GM12878 (cell line): Measurements from ENCODE around the gene BMPR1B. TPM values are rescaled to one million over a fixed set of nuclear protein-coding genes. Genes with fewer than 3 reads are reported as not detected.

Experiments used
- ATAC-seq: fragments of 200-7000 bp; cut with Tn5 transposase; 3 replicates; pipeline ENCODE4 v1.9.1; 2020; ENCODE audit warnings: mild to moderate bottlenecking, moderate library complexity
- BruUV-seq: library from RNA; stranded (reverse); fragments of 400-500 nt; replicated peaks from 2 replicates; lab custom pipeline; 2021; lab: Mats Ljungman, UMichigan
- CTCF ChIA-PET: fragments of 300-600 bp; sonication (Branson Sonifier 250); formaldehyde crosslinking; extraction: SDS; loops from one replicate; lab custom pipeline; 2021; ENCODE audit warnings: inconsistent platforms; lab: Yijun Ruan, JAX
- POLR2A ChIA-PET: fragments of 350-600 bp; formaldehyde crosslinking; extraction: SDS; loops from one replicate; lab custom pipeline; 2021; ENCODE audit warnings: inconsistent platforms; lab: Charles Lee
- RAD21 ChIA-PET: fragments of 300-600 bp; sonication (Branson Sonifier 250); formaldehyde crosslinking; loops from one replicate; lab custom pipeline; 2023; ENCODE audit warnings: antibody characterized with exemption; ENCODE audit not compliant: unreplicated experiment; lab: Charles Lee
- SMC1A ChIA-PET: fragments of 300-600 bp; sonication (Branson Sonifier 250); formaldehyde crosslinking; loops from one replicate; lab custom pipeline; 2023; ENCODE audit not compliant: unreplicated experiment, uncharacterized antibody; lab: Charles Lee
- DNase-seq: peaks from one replicate; pipeline ENCODE4 v3.0.0-alpha.2; 2011; ENCODE audit warnings: low read depth, low spot score
- FAIRE-seq: peaks from 3 replicates; lab custom pipeline; 2011; peaks lifted over from hg19 to GRCh38; lab: Jason Lieb, UNC
- H2AFZ ChIP-seq: 2 replicates; pipeline ENCODE4 v1.6.0; 2011; ENCODE audit warnings: low read depth, low read length, control low read depth; ENCODE audit not compliant: control insufficient read depth
- H3K27ac ChIP-seq: 2 replicates; pipeline ENCODE4 v1.5.1; 2011; ENCODE audit warnings: control low read depth; ENCODE audit not compliant: control insufficient read depth, insufficient read depth
- H3K27me3 ChIP-seq, 2 experiments: replicated peaks in 1 of 2; 2 replicates each; pipeline versions ENCODE4 v1.6.0 to v1.6.1; 2011; ENCODE audit warnings: low read length in 1 of 2; ENCODE audit not compliant: control insufficient read depth in 2 of 2, insufficient read depth in 2 of 2
- H3K36me3 ChIP-seq, 2 experiments: 2 replicates each; pipeline ENCODE4 v1.5.1; 2011; ENCODE audit warnings: low read length in 1 of 2; ENCODE audit not compliant: control insufficient read depth in 2 of 2, insufficient read depth in 2 of 2
- H3K4me1 ChIP-seq: 2 replicates; pipeline ENCODE4 v1.6.1; 2011; ENCODE audit warnings: mild to moderate bottlenecking, low read length, moderate library complexity, mixed read lengths; ENCODE audit not compliant: control insufficient read depth, insufficient read depth
- H3K4me2 ChIP-seq: 2 replicates; pipeline ENCODE4 v1.6.0; 2011; ENCODE audit warnings: control low read depth; ENCODE audit not compliant: control insufficient read depth, insufficient read depth
- H3K4me3 ChIP-seq: fragments of 200-600 bp; sonication (generic); 2 replicates; pipeline ENCODE4 v1.5.1; 2016
- H3K79me2 ChIP-seq: 2 replicates; pipeline ENCODE4 v1.6.0; 2011; ENCODE audit warnings: low read length; ENCODE audit not compliant: control insufficient read depth, insufficient read depth
- H3K9ac ChIP-seq: 2 replicates; pipeline ENCODE4 v1.8.0; 2011; ENCODE audit warnings: low read length, control low read depth, mixed read lengths; ENCODE audit not compliant: control insufficient read depth, insufficient read depth
- H3K9me3 ChIP-seq: replicated peaks from 3 replicates; pipeline ENCODE4 v1.5.1; 2011; ENCODE audit warnings: mild to moderate bottlenecking, low read length; ENCODE audit not compliant: control insufficient read depth, insufficient read depth
- H4K20me1 ChIP-seq: 2 replicates; pipeline ENCODE4 v1.6.0; 2011; ENCODE audit not compliant: control insufficient read depth, insufficient read depth
- BHLHE40 ChIP-seq, 2 experiments: fragments of 450-650 bp in 1 of 2; IDR thresholded peaks; 2 replicates each; pipeline ENCODE4 v1.6.1; 2011 to 2017; ENCODE audit warnings: low read depth in 2 of 2, borderline replicate concordance in 1 of 2, improper control_type of control experiment in 1 of 2, low read length in 1 of 2, mild to moderate bottlenecking in 1 of 2
- CUX1 ChIP-seq: IDR thresholded peaks from 2 replicates; pipeline ENCODE4 v1.6.1; 2012; ENCODE audit warnings: improper control_type of control experiment, low read depth, low read length; ENCODE audit not compliant: insufficient replicate concordance
- FOS ChIP-seq: IDR thresholded peaks from 3 replicates; pipeline ENCODE4 v1.6.1; 2011; ENCODE audit warnings: borderline replicate concordance; ENCODE audit not compliant: insufficient read length; ENCODE audit errors: extremely low read depth
- IRF5 ChIP-seq: fragments of 450-650 bp; IDR thresholded peaks from 2 replicates; pipeline ENCODE4 v1.6.1; 2017; ENCODE audit warnings: borderline replicate concordance
- NFXL1 ChIP-seq: fragments of 450-650 bp; IDR thresholded peaks from 2 replicates; pipeline ENCODE4 v1.6.1; 2017; ENCODE audit warnings: antibody characterized with exemption, mild to moderate bottlenecking, borderline replicate concordance
- PRDM15 ChIP-seq: fragments of 450-650 bp; formaldehyde crosslinking; IDR thresholded peaks from 2 replicates; pipeline ENCODE4 v1.4.0; 2020; ENCODE audit warnings: mild to moderate bottlenecking, moderate library complexity
- WGBS: methylation state at CpG from one replicate; pipeline ENCODE4 v1.1.6; 2016; ENCODE audit warnings: low lambda C conversion rate; ENCODE audit not compliant: insufficient replicate concordance, insufficient coverage; ENCODE audit errors: missing lambda C conversion rate; 5-methylcytosine and 5-hydroxymethylcytosine counted together
- in situ Hi-C: fragments of 300-500 bp; cut with MboI; formaldehyde crosslinking; loops from 9 replicates; pipeline ENCODE4 v1.14.3; 2018; ENCODE audit warnings: mixed read lengths
- intact Hi-C: fragments of 100-400 bp; cut with micrococcal nuclease; formaldehyde crosslinking; loops from one replicate; pipeline ENCODE4 v1.14.2; 2022; ENCODE audit not compliant: unreplicated experiment
- polyA plus RNA-seq, 11 experiments: library from polyadenylated mRNA; depleted of rRNA in 4 of 11; unstranded in 6 of 11; stranded (reverse) in 5 of 11; fragments of >200 nt; fragmentation: Nextera tagmentation in 4 of 11; fragmentation: Illumina TruSeq in 1 of 11; extraction: Ambion mirVana in 4 of 11; extraction: Trizol in 1 of 11; gene quantifications; 1 replicate in 1 of 11; 2 replicates in 10 of 11; pipeline versions ENCODE4 v1.2.1 to v1.2.3, GENCODE V29; 2011 to 2016; ENCODE audit warnings: inconsistent platforms in 2 of 11, missing spikeins in 2 of 11, low read depth in 1 of 11
- total RNA-seq, 4 experiments: library from RNA; depleted of rRNA in 3 of 4; stranded (reverse); fragments of >200 nt in 3 of 4; fragmentation: Illumina TruSeq in 1 of 4; extraction: Trizol in 1 of 4; gene quantifications; 2 replicates each; pipeline versions ENCODE4 v1.2.1 to v1.2.3, GENCODE V29; 2013 to 2021

BMPR1B gene
- total and polyA plus RNA-seq, 10 of the 15 experiments (the other 5 are each of a cell fraction or from before 2014, with no cell fraction given) = not detected

DNA sequence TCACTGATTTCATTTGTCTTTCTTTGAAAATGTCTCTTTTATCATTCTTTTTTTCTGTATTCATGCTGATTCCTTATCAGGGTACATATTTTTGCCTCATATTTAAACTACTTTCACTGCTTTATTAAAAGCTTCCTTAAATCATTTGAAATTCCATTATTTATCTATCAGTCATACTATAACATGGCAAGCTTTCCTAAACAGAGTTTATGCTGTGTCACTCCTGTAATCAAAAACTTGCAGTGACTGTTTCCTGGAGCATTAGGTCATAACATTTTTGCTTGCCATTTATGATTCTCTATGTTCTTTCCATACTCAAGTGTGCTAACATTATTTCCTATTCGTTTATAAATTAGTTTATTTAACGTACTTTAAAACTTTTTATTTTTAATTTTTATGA lies 203.7 kb downstream of the BMPR1B start:
- no peak for FAIRE-seq
- H3K27ac ChIP-seq = no peak overlapping the region
- H3K4me2 ChIP-seq = no peak overlapping the region
- SMC1A ChIA-PET = no interaction called here
- ATAC-seq = no peak
- H3K79me2 ChIP-seq = no peaks in the 10 kb centered on the region
- TF ChIP-seq CUX1 (no peak), PRDM15 (no peak), NFXL1 (no peak), BHLHE40 (IDR thresholded peaks at IDR 0.05; ENCODE audit: borderline replicate concordance in 1 of 2, low read depth in 2 of 2, low read length in 1 of 2) (no peak), IRF5 (no peak), FOS (no peak)
- TF ChIP-seq, all 136 proteins: peak for 0
- BruUV-seq = no TSS peak
- no peaks in the 10 kb centered on the region for H4K20me1 ChIP-seq
- H3K36me3 ChIP-seq = no peaks in the 10 kb centered on the region
- ChIA-PET RAD21 (no interaction called here), CTCF (no interaction called here), POLR2A (no interaction called here)
- H3K9me3 ChIP-seq = no peaks in the 10 kb centered on the region
- in situ Hi-C loops = no loop called here
- DNase-seq = no peak
- H3K27me3 ChIP-seq = no peaks in the 10 kb centered on the region
- intact Hi-C loops = no loop called here
- no peak overlapping the region for H3K4me3 ChIP-seq
- H2AFZ ChIP-seq = no peak overlapping the region
- H3K4me1 ChIP-seq = no peaks in the 10 kb centered on the region
- no peak overlapping the region for H3K9ac ChIP-seq
- WGBS = 14% methylated on average over 2 of the region's 2 CpGs
